ENCODE data around the gene SYT14. TPM values are rescaled to one million over a fixed set of nuclear protein-coding genes. Genes with fewer than 3 reads are reported as not detected.
"Not testable (repeated sequence)": the region's sequence is repeated elsewhere in the genome, so short reads cannot be mapped to it uniquely, and the experiment has no call there.

The SYT14 gene
- total RNA-seq, 1 donor from 2014 or later = 0.03 TPM

- intact Hi-C loops (cut with DNase I) = no loop called here
- no peak for DNase-seq (ENCODE audit: low spot score)
These were observed 247.0 kb downstream of the SYT14 start for GRCh38 chr1:210185063-210185462.

GRCh38 chr1:210187849-210188606 is 250.0 kb downstream of the SYT14 start:
- DNase-seq (ENCODE audit: low spot score); intact Hi-C loops (cut with DNase I): not testable (repeated sequence)

GRCh38 chr1:210189426-210189825 is 251.4 kb downstream of the SYT14 start:
- intact Hi-C loops (cut with DNase I) = no loop called here
- no peak for DNase-seq (ENCODE audit: low spot score)

GRCh38 chr1:210195635-210196160 is 257.7 kb downstream of the SYT14 start:
- DNase-seq (ENCODE audit: low spot score) = no peak
- intact Hi-C loops (cut with DNase I) = no loop called here

- DNase-seq (ENCODE audit: low spot score); intact Hi-C loops (cut with DNase I): not testable (repeated sequence)
These were observed 258.2 kb downstream of the SYT14 start for GRCh38 chr1:210196266-210196665.

GRCh38 chr1:210198840-210199239 is 260.8 kb downstream of the SYT14 start:
- no peak for DNase-seq (ENCODE audit: low spot score)
- intact Hi-C loops (cut with DNase I) = no loop called here

GRCh38 chr1:210200124-210200736 is 262.2 kb downstream of the SYT14 start:
- DNase-seq (ENCODE audit: low spot score) = no peak

DNA sequence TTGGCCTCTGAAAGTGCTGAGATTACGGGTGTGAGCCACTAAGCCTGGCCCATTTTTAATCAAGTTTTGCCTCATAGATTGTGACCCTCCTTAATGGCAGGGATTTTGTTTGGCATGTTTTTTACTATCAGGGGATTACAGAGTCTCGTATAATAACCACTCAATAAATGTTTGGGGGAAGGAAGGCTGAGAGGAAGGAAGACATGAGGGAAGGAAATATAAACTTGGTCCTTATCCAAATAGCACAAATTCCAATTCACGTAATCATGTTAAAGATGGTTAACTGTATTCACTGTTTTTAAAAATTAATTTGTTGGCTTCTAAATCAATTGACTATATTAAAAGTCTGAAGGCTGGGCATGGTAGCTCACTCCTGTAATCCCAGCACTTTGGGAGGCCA is 263.7 kb downstream of the SYT14 start:
- no peak for DNase-seq (ENCODE audit: low spot score)

More at GRCh38 chr1:210200124-210200736, 262.2 kb downstream of the SYT14 start:
- intact Hi-C loops (cut with DNase I) = no loop called here

DNA sequence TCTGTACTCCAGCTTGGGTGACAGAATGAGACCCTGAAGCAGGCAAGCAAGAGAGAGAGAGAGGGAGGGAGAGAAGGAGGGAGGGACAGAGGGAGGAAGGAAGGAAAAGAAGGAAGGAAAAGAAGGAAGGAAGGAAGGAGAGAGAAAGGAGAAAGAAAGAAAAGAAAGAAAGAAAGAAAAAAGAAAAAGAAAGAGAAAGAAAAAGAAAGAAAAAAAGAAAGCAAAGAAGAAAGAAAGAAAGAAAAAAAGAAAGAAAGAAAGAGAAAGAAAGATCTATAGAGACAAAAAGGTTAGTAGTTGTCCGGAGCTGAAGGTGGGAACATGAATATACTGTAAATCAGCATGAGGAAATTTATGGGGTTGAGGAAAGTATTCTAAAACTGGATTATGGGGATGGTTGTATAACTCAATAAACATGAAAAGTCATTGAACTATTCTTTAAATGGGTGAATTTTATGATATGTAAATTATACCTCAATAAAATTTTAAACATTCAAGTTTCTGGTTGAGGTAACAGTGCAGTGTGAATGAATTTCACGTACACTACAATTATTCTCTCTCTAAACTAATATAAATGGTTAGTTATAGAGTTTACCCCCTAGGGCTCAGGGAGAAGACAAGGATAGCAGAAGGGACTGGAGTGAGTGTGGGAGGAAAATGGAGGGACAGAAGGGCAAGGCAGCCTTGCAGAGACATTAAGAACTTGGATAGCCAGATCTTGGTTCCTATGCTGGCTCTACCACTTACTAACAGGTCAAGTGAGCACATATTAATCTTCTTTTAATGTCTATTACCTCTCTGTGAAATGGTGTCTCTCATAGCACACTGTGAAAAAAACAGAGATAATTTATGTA is 269.8 kb downstream of the SYT14 start:
- no peak for DNase-seq (ENCODE audit: low spot score)
- intact Hi-C loops (cut with DNase I) = no loop called here

More for the DNA sequence above, 263.7 kb downstream of the SYT14 start:
- intact Hi-C loops (cut with DNase I) = no loop called here

GRCh38 chr1:210213335-210213734 is 275.3 kb downstream of the SYT14 start:
- DNase-seq (ENCODE audit: low spot score) = no peak
- intact Hi-C loops (cut with DNase I) = no loop called here

DNA sequence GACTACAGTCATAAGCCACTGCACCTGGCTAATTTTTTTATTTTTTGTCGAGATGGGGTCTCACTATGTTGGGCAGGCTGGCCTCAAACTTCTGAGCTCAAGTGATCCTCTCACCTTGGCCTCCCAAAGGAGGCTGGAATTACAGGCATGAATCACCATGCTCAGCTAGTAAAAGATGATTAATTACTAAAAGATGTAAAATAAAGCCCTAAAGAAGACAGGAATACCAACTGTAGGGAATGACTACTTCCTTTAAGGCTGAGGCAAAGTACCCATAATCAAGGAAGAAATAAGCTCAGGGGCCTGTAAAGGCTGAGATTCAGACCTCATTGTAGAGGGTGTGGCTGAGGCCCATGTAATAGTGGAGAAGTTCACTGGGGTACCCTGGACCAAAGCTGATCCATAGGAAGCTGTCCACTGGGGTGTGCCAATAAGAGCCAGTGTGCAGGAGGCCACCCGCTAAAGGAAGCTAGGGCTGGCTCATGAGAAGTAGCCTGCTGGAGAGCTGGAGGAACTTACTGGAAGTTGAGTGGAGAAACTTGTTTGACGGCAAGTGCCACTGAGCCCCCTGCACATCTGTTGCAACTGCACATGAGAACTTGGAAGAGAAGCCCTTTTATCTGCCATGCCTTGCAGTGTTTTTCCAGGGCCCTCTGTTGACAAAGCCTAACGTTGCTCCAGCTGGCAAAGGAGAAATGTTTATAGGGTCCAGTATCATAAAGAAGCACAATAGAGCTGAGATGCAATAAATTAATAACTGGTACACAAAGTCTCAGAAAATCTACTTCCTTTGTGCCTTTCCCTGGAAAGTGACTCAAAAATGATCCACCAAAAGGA is 276.8 kb downstream of the SYT14 start:
- intact Hi-C loops (cut with DNase I) = no loop called here
- no peak for DNase-seq (ENCODE audit: low spot score)

- no peak for DNase-seq (ENCODE audit: low spot score)
- intact Hi-C loops (cut with DNase I) = no loop called here
These were observed 279.5 kb downstream of the SYT14 start for GRCh38 chr1:210217482-210217881.

DNA sequence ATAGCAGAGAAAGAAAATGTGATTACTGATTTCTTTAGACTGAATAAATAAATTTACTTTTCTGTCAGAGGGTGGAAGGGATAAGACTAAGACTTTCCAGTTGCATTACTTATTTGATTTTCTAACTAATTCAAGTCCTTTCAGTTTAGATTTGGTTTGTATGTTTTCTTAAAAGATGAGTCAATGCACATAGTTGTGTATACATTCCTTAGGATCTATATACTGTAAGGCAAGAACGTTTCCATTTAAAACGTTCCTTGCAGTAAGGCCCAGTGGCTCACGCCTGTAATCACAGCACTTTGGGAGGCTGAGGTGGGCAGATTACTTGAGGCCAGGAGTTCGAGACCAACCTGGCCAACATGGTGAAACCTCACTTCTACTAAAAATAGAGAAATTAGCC is 280.0 kb downstream of the SYT14 start:
- intact Hi-C loops (cut with DNase I) = no loop called here
- DNase-seq (ENCODE audit: low spot score) = no peak

Other genes starting within 250 kb of the SYT14 start
- gene HSD11B1, start 233.4 kb upstream of the SYT14 start, total RNA-seq = 15.0 TPM
- gene TRAF3IP3, start 182.2 kb upstream of the SYT14 start, total RNA-seq = 1.00 TPM
- gene C1orf74, start 153.7 kb upstream of the SYT14 start, total RNA-seq = 1.6 TPM
- 34.0 TPM for gene IRF6, start 132.1 kb upstream of the SYT14 start, total RNA-seq
- gene UTP25, start 110.2 kb upstream of the SYT14 start, total RNA-seq = 4.1 TPM

Measured in cardiac septum (tissue), 1 donor.